OCI-LY7 (cell line): ENCODE data around the gene LRRC4C.

ENCODE experiments used
- CTCF ChIP-seq: fragments of 200-600 bp; sonication (generic); conservative IDR thresholded peaks from 2 replicates; pipeline ENCODE4 v1.5.1; 2014; ENCODE audit warnings: mild to moderate bottlenecking, antibody characterized with exemption, low read length, moderate library complexity, mixed read lengths
- EZH2phosphoT487 ChIP-seq: fragments of 200-600 bp; sonication (generic); IDR thresholded peaks from 2 replicates; pipeline ENCODE4 v1.6.1; 2018; ENCODE audit warnings: low read depth, borderline replicate concordance, mild to moderate bottlenecking, mixed run types, antibody characterized with exemption, low read length, moderate library complexity, mixed read lengths

DNA sequence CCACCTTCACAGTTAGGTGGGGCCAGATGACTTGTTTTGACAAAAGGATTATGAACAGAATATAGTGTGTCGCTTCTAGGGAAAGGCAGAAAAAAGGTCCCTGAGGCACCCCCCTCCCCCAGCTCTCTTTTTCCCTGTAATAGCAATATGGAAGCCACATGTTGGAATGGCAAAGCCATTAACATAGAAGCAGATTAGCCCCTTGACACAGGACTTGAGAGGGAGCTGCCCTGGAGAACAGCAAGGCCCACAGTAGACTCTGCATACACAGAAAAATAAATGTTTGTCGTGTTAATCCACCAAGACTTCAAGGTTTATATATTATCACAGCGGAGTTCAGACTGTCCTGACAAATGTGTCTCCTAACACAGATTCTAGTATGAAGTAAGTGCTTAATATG lies 1222.9 kb downstream of the LRRC4C start:
- no peak for TF ChIP-seq CTCF
- no peak for TF ChIP-seq EZH2phosphoT487
